ENCODE results near the gene ZIC4.

ZIC4 gene

DNA sequence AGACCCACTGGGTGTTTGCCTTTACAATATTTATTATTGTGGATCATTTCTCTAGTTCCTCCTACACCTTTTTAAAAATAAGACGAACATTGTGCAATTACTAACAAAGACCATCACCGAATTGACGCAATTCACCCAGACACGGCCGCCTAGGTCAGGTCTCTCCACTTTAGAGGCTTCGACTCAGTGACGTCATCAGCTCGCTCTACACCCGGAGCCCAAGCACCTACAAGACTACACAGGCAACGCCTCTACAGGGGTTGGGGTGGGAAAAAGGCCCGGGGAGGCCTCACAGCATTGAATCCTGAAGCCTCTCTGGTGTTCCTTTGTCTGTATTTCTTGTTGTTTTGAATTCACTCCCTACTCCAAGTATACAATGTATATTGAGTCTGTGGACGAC, 16.6 kb downstream of the ZIC4 start:
- DNase-seq = no peak

DNA sequence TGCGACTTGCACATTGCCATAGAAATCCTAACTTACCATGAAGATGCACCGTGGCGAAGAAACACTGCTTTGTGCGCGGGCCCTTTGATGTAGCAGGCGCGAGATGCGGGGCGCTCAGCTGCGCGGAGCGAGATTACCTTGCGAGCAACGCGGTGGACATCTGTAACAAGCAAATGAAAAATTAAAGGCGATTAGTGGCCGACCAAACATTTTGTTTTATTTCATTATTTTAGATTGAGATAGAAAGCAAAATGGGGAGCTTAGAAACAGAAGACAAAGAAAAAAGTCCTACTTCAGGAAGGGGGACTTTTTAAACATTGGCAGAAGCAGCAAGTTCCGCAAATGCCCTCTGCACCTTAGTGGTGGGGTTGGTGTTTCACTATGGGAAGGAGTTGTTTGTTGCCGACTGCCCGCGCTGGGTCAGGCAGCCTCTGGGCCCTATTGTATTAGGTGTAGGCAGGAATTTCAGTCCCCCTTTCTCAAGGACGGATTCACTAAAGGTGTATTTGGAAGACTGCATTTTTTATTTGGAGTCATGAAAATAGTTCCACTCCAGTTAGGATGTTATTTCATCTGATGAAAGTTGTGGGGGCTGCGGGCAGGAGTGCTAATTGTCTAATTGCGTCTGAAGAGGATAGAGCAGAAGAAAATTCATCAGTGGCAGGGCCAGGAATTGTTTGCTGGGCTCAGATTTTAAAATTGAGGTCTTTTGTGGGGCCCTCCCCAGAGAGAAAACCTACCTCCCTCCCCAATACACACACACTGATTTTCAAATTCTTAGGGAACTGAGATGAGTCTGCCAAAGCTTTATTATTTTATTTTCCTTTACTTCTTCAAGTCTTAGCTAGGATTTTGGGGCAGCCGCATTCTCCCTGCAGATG, 17.4 kb downstream of the ZIC4 start:
- no peak for DNase-seq

DNA sequence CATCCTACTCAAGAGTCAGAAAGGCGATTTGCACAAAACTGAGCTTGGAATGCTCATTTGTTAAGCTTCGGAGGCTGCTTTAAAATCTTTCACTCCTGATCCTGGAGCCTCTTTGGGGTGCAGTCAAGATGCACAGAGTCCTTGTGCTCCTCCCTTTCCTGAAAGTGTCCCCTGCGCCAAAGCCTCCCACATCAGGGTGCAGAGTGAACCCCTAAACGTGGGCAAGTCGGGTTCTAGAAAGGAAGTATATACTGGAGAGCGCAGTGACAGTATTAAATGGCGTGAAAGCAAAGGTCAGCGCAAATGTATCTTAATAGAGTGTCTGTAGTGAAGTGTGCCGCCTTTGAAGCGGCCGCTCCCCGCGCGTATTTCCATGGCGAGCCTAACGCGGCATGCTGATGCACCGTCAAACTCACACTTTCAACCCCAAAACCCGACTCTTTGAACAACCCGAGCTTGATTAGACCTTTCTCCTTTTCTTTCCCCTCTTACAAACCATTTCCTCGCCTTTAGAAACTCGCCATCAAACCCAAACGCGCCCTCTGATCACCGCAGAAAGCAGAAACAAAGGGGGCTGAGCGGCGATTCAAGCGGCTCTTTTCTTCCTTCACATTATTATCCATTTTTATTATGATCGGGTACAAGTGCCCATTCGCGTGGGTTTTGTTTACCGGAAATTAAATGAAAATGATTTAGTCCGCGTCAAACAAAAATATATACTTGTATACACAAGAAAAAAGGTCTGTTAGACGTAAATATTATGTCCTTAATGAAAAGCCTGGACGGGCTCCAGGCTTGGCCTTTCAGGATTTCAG, 18.3 kb downstream of the ZIC4 start:
- DNase-seq = no peak

DNA sequence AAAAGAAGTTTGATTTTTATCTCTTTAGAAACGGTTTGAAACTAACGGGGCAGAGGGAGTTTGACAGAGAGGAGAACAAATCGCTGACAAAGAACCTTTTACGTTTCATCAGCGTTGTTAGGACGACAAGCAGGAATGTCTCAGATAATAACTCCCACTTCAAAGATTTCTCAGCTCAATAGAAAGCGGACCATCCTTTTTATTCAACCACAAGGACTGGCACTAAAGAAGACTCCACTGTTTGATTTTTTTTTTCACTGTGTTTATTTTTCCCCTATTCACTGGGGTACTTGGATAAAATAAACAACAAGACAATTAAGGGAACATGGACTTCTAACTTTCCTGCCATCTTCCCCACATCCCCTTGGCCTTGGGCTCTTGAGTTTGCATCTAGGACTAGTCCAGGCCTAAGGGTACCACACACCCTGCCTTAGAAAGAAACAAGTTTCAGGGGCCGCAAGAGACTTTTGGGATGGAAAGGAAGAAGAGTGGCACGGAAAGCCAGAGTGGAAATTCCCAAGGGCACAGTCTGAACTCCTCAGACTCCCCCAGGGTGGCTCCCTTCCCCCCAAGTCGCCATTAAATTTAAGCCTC, 19.0 kb downstream of the ZIC4 start:
- DNase-seq = no peak

DNA sequence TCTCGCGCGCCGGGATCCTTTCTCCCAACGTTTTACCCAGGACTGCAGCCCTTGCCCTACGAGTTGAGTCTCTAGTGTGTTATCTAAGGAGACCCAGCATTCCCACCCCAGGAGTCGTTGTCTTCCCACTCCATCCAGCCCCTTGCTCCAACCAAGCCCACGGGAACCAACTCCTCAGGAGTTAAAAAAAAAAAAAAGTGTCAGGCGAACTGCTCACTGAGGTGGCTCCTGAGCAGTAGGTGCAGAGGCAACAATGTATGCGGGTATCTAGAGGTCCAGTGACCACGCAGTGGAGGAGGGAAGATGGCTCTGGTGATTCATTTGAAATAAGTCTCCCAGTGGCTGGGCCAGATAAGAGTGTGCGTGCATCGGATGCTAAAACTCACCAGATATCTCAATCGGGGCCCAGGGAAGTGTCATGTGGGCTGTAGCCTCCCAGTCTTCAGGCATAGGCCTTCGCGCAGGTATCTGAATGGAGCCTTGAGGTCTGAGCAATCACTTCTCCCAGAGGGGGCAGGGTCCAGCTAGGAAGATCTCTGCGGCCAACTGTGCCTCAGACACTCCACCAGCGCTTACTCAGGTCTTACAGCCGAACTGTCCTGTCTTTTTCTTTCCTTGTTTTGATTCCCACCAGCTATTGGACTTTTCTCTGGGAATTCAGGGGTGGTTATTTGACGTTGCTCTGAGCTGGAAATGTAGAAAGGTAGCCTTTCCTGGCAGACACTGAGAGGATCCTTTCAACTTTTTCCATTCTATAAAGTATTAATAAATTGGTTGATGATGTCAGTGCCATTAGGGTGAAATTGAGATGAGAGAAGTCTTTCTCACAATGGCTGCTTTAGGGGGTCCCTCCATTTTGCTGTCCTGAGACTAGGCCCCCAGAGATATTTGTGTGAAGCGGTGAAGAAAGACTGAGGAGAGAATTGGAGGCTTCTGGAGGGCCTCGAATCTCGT, 21.0 kb downstream of the ZIC4 start:
- DNase-seq = no peak

DNA sequence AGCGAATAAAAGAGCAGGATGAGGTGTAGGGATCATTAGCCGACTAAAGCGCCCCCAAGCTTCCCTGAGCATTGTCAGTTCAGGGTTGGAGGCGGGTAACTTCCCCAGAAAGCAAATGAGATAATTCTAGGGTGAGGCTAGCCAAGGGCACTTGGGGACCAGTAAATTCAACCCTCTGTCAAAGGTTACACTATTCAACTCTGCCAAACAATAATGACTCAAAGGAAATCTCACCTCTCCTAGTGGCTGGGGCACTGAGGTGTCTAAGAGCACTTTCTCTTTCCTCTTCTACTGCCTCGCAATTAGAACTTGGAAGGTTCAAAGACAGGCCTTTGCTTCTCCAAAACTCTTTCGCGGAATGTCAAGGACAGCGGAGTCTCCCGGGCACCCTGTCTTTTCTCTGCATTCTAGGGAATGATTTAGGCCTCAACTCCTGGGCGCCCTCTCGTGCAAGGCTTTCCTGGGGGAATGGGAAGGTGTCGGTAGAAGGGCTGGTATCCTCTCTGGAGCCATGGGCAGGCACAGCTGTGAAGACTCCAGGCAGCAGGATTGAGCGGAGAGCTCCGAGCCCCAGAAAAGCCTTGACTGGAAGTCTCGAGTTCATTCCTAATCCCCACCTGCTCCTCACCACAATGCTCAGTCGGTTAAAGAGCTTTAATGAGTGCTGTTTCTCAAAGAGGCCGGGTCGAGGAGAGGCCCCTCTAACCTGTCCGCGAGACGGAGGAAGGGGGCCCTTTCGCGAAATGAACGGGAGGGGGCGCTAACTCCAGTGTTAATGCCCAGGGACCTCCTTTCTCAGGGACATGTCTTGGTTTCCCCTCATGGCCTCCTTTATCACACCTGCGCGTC, 21.9 kb downstream of the ZIC4 start:
- no peak for DNase-seq

DNA sequence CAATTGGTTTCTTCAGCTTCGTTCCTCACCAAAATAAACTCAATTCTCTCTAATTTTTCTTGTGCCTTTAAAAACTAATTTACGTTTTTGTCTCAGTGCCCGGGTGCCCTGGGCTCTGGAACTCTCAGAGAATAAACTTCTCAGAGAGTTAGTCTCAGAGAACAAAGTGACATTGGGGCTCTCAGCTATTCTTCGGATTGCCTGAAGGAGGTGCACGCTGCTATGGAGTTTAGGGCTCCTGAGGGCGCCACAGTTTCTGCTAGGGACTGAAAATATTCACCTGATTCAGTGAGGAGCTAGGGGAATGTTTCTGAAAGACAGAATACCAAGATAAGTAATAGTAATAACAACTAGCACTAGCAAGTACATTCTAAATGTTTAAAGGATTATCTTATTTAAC, 22.7 kb downstream of the ZIC4 start:
- DNase-seq = no peak

DNA sequence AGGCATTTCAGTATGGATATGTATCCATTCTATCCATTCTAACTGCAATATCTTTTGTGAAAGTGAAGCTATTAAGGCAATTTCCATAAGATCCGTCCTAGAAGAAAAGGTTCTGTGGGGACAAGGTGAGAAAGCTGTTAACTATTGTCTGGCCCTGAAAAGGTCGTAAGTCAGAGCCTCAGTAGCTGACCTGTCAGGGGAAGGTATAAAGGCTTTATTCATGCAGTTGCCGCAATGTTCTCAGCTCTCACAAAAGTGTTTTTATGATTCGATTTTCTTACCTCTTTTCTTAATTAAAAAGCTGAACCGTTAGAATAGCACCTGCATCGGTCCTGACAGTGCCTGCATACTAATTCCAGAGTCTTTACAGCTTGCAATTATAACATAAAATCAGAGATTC, 24.7 kb downstream of the ZIC4 start:
- DNase-seq = no peak

DNA sequence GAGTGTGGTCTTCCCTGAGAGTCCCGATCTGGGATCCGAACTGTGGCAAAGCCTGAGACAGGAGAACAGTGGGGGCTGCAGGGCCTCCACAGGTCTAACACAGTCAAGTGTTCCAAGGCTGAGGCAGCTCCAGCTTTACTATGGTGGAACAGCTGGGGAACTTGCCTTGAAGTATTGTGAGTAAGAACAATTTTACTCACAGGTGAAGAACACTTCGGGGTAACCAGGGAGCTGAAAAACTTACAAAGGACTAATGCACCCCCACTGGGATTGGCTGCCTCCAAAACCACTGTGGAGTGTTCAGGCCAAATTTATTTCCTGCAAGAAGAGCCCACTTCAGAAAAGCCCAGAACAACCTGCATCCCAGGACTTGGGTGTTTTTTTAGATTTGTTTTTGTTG, 25.4 kb downstream of the ZIC4 start:
- no peak for DNase-seq

DNA sequence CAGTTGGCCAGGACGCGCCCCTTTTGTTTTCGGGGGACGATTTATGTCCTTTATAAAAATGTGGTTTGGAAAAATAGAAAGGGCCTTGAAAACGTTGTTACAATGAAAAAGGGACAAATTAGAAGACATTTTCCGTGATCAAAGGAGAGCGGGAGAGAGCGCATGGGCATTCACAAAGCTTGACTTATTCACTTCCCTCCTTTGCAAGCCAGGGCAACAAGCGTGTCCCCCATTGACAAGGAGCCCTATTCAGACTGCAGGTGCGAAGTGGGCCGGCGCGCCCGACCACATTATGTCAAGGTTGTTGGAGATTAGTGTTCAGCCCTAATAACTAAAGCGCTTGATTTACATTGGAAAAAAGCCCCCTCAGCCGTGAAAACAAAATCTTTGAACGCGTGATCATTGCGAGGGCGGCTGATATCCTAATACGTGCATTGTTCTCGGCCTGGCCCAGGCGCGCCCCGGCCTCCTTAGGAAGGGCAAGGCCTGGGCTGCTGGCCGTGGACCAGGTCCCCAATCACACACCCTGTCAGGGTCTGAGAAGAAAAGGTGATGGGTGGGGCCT, 25.9 kb downstream of the ZIC4 start:
- DNase-seq = no peak

DNA sequence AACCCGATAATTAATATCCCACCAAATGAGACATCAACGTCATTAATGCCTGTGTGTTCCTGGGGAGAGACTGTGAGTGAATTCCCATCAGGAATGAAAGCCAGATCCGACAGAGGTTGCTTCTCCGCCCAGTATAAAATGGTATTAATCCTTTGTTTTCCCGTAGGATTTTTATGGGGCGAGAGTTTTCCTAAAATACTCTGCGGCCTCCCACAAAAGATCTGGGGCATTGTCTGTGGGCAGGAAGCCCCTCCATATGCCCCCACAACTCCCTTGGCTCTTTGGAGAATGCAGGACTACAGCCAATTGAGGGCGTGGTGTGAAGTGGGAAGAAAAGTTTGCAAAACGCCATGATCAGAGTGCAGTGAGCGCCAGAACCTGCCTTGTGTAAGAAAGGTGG, 26.7 kb downstream of the ZIC4 start:
- DNase-seq = no peak

DNA sequence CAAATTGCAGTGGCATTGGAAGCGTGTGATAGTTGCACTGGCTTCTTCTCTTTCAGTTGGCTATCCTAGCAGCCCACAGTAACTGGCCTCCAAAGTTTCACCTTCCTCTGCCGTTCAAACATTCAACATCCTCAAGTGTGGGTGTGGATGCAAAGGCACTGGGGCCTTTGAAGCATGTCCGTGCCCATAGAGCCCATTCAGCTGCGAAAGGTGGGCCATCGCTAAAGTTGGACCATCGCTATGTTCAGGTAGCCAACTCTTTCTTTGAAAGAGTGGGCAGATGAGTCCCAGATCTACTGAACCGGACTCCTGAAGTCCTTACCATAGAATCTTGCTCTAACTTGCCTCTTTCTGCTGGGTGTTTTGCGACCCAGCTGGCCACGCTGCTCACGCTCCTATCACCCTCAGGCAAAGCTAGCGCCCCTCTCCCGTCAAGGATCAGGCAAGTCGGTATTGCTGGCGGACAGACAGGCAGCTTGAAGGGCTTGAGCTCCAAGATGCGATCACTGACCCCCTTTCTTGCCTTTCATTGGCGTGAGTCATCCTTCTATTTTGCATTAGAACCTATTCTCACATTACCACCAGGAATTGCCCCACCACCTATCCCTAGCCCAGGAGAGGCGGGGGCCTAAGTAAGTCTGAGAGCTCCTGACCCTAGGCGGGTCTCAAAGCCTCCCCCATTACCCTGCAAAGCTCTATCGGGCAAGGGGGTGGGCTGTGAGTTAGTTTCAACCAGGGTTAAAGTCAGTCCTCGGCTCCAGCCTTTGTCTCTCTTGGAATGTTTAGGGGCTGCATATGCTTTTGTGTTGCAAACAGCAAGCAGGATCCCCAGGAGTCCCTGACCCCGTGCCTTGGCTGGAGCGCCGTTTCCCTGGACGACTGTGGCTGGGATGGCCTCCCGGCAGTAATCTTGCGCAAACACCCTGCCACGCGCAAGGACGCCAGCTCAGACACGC, 28.7 kb downstream of the ZIC4 start:
- DNase-seq = no peak

DNA sequence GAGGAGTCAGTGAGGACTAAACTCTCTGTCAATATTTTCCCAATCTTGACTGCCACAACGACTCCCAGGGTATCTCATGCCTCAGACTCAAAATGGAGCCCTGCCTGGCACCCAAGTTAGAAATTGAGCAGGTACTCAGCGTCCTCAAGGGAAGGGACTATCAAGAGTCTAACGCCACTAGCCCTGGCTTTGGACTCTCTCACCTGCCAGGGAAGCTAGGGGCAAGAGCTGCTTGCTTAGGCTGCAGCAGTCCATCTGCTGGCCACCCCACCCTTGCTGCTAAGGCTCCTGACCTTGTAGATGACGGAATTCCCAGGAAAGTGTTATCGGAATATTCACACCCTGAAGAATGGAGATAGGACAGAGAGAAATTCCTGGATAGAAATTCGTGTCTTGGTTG, 33.0 kb downstream of the ZIC4 start:
- DNase-seq = no peak

DNA sequence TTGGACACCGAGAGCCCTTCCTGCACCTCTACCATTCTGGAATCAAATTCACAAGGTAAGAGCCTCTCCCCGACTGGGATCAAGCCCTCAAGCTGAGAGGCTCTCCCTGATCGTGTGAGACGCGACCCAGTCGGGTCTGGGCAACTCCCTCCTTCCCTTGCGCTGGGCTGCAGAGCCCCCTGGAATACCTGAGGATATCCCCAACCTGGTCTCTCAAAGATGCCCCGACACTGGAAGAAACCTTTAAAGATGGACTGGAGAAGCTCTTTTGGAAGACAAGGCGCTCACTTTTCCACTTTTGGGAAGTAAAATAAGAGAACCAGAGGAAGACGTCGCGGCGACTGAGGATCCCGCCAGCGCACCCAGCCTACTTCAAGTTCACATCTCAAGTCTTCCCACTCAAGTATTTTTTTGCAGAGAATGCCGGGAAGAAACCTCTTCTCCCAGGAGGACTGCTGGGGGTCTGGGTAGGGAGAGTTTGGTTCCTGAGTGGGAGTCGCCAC, 33.8 kb downstream of the ZIC4 start:
- no peak for DNase-seq

DNA sequence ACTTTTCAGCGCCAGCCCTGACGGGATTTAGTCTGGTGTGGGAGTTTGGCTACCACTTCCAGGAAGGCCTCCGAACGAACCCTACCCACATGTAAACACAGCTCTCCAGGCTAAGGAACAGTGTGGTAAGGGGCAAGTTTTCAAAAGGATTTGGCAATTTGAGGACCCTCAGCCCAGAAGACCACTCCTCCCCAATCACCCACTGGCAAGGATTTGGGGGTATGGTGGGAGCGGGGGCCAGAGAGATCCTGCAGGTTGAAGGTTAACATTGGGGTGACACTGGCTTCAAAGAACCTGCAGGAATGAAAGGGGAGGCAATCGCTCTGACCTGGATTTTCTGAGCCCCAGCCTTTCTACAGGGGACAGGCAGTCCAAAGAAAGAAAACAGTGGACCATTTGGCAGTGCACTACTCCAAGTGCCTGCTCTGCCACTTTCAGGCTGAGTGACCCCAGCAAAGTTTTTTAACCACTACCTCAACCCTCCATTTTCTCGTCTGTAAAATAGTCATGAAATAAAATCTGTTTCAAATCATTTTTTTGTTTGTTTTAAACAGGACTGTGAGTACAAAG, 34.5 kb downstream of the ZIC4 start:
- no peak for DNase-seq

DNA sequence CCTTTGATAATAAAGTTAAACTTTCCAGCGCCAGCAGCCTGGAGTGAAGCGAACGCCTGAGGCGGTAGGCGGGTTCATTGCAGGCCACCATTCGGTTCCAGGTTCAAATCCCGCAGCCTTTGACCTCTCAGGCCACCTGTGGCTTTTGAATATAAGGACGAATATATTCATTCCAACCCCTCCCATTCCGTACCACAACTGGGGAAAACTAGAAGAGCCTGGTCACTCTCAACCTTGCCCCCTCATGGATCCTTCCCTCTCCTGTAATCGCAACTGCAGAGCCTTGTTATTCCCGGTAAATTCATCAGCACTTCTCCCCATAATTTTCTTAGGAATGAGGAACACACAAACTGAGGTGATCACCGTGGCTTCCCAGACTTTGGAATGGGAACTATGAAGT, 35.2 kb downstream of the ZIC4 start:
- DNase-seq = no peak

DNA sequence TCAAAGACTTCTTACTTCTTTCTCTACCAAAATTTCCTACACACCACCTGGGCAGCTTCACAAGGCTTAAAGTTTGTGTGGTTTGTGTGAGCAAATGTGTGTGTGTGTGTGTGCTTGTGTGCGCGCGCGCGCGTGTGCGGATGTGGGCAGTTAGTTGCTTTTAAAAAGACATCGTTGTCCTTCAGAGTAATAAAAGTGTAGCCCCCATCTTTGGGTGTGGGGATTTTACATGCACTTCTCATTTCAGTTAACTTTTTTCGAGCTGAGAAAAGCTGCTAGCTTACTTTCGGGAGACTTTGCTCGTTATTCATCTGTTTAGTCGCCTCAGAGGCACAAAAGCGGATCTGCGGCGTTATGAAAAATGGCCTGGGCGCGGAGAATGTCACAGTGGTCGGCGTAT, 36.0 kb downstream of the ZIC4 start:
- DNase-seq = no peak

DNA sequence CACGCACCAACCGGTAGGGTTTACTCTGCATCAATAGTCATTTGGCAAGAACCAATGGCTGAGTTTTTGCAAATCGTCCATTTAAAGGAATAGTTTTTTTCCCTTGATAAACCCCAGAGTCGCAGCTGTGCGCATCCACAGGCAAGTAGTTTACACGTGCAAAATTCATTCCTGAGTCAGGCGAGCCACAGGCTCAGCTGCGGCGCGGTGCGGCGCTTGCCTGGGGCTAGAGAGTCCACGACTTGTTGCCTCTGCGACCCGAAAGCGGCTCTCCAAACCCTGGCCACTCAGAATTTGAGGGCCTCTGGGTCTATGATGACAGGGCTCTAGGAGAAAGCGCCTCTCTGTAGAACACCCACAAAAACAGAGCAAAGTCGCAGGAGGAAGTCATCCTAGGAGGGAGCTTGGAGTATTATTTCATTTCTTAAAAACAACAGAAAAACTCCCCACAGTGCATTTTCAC, 36.7 kb downstream of the ZIC4 start:
- DNase-seq = no peak

DNA sequence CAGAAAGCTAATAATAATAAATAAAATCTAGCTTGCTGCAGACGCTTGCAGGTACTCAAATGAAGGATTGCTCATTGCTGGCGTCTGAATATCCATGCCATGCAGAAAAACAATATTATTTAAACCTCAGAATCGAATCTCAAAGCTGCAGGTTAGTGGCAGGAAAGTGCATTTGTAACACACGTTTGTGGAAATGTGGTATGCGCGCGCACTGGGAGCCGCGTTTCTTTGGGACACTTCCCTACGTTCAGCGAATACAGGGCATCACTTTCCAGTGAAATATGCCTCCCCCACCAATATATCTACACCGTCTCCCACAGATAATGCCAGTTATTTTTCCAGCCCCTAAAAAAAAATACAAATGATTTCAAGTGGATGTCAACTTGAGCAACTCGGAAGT, 37.1 kb downstream of the ZIC4 start:
- no peak for DNase-seq

All from suppressor macrophage treated with lipopolysaccharide for 1 hour (primary cell).